Retina (tissue), 1 donor: ENCODE results near the gene LIN54.
"Not testable (repeated sequence)": the region's sequence is repeated elsewhere in the genome, so short reads cannot be mapped to it uniquely, and the experiment has no call there.

ENCODE experiments used
- DNase-seq: peaks from one replicate; pipeline ENCODE4 v3.0.0-alpha.2; 2016

Gene LIN54

GRCh38 chr4:82934441-82934840, 76.2 kb downstream of the LIN54 start:
- DNase-seq, result no peak

DNA sequence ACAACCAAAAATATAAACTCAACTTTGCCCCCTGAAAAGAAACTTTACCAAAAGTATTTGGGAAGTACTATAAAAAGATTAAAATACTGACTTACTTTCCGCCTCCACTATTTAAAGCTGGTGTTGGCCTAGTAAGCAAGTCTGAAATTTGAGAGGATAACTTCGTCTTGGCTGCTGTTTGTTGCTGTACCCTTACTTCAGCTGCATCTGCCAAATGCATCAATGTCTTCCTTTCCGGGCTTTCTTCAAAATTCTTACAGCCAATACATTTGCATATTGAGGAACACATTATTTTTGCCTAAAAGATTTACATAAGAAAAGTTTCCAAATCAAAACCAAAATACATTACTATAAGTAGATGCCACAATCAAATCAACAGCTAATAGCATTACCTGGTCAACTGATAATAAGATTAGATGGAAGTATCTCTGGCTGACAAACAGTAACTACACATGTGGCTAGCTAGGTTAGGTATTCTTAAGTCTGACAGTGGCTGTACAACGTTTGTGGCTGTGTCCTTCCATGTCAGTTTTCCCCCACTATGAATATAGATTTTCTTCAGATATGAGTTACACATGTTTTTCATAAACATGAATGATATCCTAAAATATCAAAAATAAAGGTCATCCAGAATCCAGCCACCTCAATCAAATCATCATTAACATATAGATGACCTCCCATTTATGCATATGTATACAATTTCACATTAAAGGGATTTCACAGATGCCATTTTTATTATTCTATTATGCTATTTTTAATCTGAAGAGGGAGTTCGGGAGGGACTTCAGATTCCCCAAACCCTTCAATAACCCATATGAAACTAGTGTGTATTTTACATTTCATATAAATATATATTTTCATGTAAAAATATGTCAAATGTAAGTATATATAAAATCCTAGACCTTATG, 79.5 kb downstream of the LIN54 start:
- no peak for DNase-seq

GRCh38 chr4:82921795-82922194, 88.8 kb downstream of the LIN54 start:
- DNase-seq, result no peak

- no peak for DNase-seq
These were observed 91.2 kb downstream of the LIN54 start for GRCh38 chr4:82919386-82919785.

DNA sequence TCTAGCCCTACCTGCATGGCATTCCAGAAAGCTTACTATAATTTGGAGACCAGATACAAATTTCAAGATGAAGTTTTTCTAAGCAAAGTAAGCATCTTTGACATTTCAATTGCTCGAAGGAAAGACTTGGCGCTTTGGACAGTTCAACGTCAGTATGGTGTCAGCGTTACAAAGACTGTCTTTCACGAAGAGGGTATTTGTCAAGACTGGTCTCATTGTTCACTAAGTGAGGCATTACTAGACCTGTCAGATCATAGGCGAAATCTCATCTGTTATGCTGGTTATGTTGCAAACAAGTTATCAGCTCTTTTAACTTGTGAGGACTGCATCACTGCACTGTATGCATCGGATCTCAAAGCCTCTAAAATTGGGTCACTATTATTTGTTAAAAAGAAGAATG, 92.5 kb downstream of the LIN54 start:
- DNase-seq, result no peak

- not testable (repeated sequence) for DNase-seq
These were observed 96.7 kb downstream of the LIN54 start for GRCh38 chr4:82913968-82914367.

DNA sequence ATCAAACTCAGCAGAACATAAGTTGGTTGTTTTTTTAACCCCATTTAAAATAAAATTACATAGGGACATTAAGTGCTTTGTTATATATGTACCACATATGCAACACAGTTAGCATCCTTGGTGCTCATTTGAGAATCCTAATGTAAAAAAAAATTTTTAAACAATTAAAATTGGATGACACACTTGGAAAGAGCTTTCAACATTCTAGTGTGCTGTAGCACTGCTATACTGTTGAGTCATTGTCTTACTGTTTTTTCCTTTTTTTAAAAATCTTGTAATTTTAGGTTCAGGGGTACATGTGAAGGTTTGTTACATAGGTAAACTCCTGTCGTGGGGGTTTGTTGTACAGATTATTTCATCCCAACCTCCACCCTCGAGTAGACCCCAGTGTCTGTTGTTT, 97.3 kb downstream of the LIN54 start:
- no peak for DNase-seq

DNA sequence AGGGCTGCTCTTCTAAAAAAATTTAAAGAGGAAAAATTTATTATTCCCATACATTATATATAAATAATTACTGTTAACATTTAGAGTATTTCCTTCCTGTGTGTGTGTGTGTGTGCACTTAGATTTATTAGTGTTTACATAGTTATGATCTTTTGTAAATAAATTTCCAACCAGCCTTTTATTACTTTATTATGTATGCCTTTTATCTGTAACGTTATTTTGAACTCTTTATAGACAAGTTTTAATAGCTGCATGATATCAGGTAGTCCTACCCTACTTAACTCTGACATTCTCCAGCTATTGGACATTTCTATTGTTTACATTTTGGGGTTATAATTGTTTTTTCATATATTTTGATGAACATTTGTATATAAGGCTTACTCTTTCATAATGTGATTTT, 101.3 kb downstream of the LIN54 start:
- no peak for DNase-seq

GRCh38 chr4:82906469-82906868, 104.2 kb downstream of the LIN54 start:
- DNase-seq, result no peak

- no peak for DNase-seq
These were observed 105.4 kb downstream of the LIN54 start for GRCh38 chr4:82905205-82905604.

GRCh38 chr4:82903737-82904136, 106.9 kb downstream of the LIN54 start:
- no peak for DNase-seq

GRCh38 chr4:82901183-82901718, 109.4 kb downstream of the LIN54 start:
- no peak for DNase-seq

DNA sequence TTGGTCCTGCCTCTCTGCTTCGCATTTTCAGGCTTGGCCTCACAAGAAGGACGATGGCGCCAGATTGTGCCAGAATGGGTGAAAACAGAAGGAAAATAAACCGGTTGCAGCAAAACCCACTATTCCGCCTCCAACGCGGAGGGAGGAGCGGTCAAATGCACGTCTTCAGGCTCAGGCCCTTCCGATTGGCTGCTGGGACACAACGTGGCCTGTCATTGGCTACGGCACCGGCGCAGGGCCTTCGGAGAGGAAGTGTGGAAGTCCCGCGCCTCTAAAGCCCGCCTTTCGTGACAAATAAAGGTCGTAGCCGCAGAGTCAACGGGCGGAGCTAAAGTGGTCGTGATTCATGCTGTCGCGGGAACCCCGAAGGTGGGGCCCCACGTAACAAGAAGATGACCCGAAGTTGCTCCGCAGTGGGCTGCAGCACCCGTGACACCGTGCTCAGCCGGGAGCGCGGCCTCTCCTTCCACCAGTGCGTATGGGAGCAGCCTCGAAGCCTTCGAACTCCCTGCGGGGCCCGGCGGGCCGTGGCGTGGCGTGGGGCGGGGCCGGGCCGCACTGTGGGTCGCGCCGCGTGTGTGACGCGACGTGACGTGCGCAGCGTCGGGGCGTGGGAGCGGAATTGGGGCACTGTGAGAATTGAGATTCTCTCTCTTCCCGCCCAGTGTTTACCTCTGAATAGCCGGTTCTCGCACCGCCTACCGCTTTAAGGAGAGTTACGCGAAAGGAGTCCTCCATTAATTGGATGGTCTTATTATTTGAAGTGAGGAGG, 110.0 kb downstream of the LIN54 start, which contains the start of gene THAP9:
Gene THAP9, plus strand, starts transcription at position 325 of the 772 bp plus-strand sequence. Its CDS starts 68 bp downstream, at position 393.
- peak; percentile 99 for DNase-seq

DNA sequence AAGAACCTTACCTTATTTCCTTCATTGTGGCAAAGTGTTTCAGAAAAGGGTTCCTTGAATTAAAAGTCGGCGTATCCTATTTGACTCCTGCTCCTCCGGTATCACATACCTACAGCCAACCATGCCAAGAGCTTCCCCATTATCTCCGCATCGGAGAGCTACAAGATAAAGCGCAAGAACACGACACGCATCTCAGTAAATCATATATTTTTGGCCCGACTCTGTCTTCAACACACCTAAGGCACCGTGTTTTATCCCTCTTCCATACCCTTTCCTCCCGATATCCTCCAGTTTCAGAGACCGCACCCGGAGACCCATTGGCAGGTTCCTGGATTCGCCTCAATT, 110.6 kb downstream of the LIN54 start:
- no peak for DNase-seq

DNA sequence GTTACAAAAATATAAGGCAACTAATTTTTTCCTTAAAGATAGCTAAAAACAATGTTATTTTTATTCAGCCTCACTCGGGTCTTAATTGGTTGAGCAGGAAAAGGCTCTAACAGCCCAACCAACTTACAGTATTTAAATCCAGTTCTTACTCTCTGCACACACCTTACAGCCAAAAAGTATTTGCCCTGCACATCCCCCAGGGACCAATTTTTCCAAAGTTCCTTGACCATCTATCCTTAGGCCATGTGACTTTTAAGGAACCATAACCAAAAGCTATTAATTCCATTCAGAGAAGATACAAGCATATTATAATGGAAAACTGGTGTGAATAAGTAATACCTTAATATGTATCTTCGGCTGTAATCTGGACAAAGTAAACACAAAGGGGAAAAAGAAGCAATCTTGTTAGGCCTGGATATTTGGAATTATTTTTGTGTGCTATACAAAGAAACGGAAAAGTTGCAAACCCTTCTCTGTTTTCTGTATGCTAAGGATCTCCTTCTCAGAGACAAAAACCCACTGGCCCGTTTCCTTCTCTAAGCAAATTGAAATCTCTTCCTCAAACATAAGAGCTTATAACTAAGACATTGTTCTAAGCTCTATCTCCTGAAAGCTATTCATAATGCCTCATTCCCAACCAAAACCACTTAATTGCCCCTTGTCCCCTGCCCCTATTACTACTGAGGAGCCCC, 111.1 kb downstream of the LIN54 start:
- DNase-seq, result no peak

DNA sequence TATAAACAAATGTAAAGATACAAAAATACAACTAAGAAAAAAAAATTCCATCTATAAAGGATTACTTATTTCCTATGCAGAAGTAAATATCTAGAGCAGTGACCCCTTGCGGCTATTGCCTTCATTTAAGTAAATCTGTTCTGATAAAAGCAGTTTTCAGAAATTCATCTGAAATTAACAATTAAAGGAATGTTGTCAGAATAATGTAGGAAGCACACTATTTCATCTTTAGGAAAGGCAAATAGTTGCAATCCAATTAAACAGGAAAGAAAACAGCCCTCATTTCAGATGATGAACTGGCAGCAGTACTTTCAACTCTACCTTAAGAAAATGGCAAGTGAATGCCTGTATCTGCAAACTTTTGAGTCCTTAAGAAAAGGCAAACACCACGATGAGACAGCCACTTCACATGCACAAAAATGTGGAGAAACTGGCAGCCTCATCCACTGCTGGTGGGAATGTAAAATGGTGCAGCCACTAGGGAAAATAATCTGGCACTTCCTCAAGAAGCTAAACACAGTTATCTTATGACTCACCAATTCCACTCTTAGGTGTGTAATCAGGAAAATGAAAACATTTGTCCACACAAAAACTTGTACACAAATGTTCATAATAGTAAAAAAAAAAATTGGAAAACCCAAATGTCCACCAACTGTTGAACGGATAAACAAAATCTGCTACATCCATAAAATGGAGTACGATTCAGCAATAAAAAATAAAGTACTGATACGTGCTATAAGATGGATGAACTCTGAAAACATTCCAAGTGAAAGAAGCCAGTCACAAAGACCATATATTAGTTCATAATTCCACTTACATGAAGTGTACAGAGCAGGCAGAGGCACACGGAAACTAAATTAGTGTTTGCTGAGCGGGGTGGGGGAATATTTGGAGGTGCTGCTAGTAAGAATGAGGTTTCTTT, 112.0 kb downstream of the LIN54 start:
- no peak for DNase-seq

DNA sequence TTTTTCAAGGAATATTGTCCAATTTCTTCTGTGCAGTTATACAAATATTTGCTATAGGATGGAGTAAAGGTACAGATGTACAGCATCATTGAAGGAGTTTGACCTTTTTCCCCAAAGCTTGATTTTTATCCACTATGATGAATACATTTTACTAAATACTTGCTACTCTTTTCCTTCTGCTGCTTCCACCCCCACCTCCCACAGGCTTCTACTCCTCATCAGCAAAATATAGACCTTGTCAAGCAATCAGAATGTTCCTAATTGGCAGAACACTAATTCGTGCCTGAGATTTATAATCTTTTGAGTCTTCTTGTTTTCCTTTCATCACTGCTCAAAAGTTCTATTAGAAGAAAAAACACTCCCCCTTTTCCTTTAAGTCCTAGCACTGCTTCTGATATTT, 113.9 kb downstream of the LIN54 start:
- no peak for DNase-seq

- no peak for DNase-seq
These were observed 116.7 kb downstream of the LIN54 start for GRCh38 chr4:82893942-82894341.

- DNase-seq, result no peak
These were observed 118.2 kb downstream of the LIN54 start for GRCh38 chr4:82892467-82892802.

GRCh38 chr4:82891707-82892466, 118.7 kb downstream of the LIN54 start:
- DNase-seq, result no peak
